Mucosa of gallbladder (tissue), 1 donor: ENCODE data around the gene TRIM26. TPM values are rescaled to one million over a fixed set of nuclear protein-coding genes. Genes with fewer than 3 reads are reported as not detected.
"Not testable (repeated sequence)": the region's sequence is repeated elsewhere in the genome, so short reads cannot be mapped to it uniquely, and the experiment has no call there.

Experiments
- DNase-seq: peaks from one replicate; pipeline ENCODE4 v3.0.0-alpha.2; 2020; ENCODE audit warnings: low spot score
- total RNA-seq: library from RNA; stranded (reverse); gene quantifications from one replicate; pipeline ENCODE4 v1.2.1, GENCODE V29; 2021
- donor health status: DM: no; HTN: no; CAD: no.

TRIM26 gene
- total RNA-seq, 1 donor from 2014 or later = 72.4 TPM

DNA sequence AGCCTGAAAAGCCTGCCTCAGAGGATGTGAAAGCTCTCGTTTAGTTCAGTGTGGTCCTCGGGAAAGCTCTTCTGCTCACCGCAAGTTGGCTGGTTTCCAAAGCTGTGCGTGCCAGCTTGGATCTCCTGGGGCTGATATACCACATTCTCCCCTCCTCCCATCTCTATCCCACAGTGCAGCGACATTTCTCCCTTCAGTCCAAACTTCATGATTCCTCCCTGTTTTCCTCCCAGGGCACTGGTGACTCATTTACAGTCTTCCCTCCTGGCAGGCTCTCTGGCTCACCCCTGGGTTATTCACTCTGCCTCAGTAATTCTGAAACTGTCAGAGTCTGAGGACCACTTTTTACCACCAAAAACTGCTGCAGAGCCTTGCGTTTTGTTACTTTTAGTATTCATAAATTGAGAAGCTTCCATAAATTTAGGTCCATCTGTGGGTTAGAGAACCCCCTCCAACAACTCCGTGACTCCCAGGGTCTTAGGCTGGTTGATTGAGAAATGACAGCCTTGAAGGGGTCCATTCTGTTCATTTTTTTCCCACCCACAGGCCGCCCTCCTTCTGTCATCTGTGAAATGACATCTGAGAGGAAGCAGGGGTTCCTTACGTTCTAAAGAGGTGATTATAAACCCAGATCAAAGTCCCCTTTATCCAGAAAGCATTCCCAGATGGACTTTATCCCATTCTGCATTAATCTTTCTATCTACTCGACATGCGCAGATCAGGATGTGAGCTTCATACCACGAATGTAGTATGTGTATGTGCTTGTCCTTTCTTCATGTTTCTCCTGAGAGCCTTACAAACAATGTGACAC is 58.3 kb downstream of the TRIM26 start:
- DNase-seq = peak; percentile 59

- DNase-seq = no peak
Measured at GRCh38 chr6:30154061-30154460, 59.1 kb downstream of the TRIM26 start.

GRCh38 chr6:30152910-30153610 is 60.1 kb downstream of the TRIM26 start:
- DNase-seq = no peak

GRCh38 chr6:30152016-30152673 is 61.1 kb downstream of the TRIM26 start:
- no peak for DNase-seq

GRCh38 chr6:30151580-30151979 is 61.6 kb downstream of the TRIM26 start:
- DNase-seq = no peak

DNA sequence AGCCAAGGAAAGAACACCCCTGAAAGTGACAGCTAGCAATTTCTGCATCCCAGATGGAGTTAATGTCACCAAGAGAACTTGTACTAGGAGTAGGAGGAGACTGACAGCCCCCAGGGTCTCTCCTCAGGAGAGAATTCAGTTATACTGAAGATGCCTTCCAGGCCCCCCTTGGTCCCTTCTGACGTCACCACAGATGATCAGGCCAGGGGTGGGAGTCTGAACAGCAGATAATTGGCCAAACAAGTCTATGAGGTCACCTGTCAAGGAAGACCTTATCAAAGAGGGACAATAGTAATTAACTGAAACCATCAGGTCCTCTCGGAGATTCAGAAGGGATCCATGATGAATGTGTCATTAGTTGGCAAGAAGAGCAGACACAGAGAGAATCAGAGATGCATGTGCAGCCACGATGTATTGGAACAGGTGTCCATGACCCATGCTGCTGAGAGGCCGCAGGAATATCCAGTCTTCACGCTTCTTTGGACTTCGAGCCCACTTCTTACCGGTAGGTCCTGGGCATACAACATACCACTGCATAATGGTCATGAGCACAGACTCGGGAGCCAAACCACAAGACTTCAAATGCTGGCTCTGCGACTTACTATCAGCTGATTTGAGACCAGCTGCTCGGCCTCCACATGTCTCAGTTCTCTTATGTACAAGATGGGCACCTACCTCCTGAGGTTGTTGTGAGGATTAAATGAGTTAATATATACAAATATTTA is 62.4 kb downstream of the TRIM26 start:
- no peak for DNase-seq

DNA sequence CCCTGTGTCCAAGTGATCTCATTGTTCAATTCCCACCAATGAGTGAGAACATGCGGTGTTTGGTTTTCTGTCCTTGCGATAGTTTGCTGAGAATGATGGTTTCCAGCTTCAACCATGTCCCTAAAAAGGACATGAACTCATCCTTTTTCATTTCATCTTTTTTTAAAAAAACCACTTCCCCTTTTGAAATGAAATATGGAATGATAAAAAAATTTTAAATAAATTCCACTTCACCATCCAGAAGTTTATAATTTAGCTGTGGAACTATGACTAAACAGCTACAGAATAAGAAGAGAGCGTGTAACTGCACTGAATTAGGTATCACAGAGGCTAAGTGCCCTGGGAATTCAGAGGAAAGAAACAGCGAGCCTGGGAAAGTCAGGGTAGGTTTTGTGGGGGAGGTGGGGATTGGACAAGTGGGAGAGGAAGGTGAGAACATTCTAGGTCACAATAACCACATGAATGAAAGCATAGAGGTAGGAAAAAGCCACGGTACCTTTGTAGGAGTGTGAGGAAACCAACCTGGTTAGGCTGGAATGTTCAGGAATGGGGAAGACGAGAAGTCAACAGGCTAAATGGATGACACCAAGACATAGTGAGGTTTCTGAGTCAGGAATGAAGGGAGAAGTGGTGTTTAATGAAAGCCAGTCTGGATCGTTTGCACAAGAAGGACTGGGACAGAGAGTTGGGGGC is 63.2 kb downstream of the TRIM26 start:
- DNase-seq = no peak

GRCh38 chr6:30149234-30149633 is 64.0 kb downstream of the TRIM26 start:
- DNase-seq = no peak

DNA sequence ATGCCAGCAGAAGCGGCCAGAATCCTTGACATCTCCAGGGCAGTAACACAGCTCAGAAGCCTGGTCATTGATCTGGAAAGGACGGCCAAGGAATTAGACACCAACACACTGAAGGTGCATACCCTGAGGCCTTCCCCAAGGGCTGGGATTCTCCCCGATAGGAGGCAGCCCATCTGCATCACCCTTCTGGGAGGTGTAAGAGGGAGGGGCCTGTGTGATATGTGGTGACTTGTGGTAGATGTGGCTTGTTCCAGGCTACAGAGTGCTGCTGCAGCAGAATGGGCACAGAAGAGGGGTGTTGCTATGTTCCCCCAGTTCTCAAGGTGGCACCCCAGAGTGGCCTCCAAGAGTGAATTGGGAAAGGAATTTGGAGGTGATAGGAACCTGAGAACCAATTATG is 66.1 kb downstream of the TRIM26 start:
- no peak for DNase-seq

DNA sequence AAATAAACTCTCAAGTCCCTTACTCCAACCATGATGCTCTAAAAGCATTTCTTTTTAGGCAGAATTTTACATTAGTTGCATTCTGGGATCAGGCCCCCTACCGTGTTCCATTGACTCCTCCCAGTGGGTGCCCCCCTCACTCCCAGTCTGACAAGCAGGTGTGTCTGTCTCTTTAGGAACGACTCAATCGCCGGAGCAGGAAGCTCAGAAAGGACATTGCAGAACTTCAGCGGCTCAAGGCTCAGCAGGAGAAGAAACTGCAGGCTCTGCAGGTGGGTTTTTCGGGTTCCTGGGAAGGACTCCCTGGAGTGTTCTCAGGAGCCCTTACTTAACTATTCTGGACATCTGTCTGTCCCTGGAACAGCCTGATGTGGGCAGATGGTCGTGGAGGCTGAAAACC is 67.4 kb downstream of the TRIM26 start:
- DNase-seq = no peak

DNA sequence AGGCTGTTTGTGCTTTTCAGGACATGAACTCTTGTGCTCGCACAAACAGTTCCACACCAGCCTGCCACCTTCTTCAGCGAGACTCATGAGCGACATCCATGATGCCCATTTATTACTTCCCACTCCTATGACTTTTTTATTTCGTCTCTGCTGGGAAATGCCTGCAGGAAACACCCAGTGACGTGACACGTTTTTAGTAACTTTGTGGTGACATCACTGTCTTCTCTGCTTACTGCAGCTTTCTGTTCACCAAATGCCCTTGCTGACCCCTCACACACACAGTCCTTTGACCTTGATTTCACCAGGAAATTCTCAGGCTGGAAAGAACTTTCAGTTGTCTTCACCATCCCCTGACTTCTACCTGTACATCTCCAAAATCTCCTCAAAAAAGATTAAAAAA is 68.4 kb downstream of the TRIM26 start:
- no peak for DNase-seq

GRCh38 chr6:30143780-30144179 is 69.4 kb downstream of the TRIM26 start:
- no peak for DNase-seq

GRCh38 chr6:30142665-30143064 is 70.5 kb downstream of the TRIM26 start:
- DNase-seq = no peak

DNA sequence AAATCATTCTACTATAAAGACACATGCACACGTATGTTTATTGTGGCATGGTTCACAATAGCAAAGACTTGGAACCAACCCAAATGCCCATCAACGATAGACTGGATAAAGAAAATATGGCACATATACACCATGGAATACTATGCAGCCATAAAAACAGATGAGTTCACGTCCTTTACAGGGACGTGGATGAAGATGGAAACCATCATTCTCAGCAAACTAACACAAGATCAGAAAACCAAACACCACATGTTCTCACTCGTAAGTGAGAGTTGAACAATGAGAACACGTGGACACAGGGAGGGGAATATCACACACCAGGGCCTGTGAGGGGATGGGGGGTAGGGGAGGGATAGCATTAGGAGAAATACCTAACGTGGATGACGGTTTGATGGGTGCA is 73.0 kb downstream of the TRIM26 start:
- DNase-seq = not testable (repeated sequence)

GRCh38 chr6:30136570-30137286 is 76.5 kb downstream of the TRIM26 start:
- no peak for DNase-seq

- DNase-seq = no peak
Measured at GRCh38 chr6:30135757-30136156, 77.4 kb downstream of the TRIM26 start, which contains the start of gene TRIM40. Gene TRIM40 (plus strand): TSS chr6:30136140. CDS start chr6:30137037, 897 bp downstream.

DNA sequence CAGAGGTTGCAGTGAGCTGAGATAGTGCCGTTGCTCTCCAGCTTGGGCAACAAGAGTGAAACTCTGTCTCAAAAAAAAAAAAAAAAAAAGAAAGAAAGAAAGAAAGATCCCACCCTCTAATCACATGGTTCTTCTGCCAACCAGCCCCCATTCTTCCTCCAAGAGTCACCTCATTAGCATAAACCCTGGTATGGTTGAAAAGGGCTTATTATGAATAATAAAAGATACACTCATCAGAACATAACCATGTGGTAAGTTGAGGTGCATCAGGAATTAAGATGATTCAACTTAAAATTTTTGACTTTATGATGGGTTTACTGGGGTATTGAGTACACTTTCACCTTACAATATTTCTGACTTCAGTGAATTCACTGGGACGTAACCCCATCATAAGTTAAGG is 78.1 kb downstream of the TRIM26 start:
- DNase-seq = no peak
